ENCODE measurements around the gene TBC1D14. TPM values are rescaled to one million over a fixed set of nuclear protein-coding genes. Genes with fewer than 3 reads are reported as not detected.
A peak's percentile ranks its signal among the peaks of the same experiment; 100 is the strongest.

The TBC1D14 gene
- total and polyA plus RNA-seq, 9 of the 15 experiments (the other 6 are each of a cell fraction or from before 2014, with no cell fraction given) = 2.1 to 59.6 (median 44.8) TPM

DNA sequence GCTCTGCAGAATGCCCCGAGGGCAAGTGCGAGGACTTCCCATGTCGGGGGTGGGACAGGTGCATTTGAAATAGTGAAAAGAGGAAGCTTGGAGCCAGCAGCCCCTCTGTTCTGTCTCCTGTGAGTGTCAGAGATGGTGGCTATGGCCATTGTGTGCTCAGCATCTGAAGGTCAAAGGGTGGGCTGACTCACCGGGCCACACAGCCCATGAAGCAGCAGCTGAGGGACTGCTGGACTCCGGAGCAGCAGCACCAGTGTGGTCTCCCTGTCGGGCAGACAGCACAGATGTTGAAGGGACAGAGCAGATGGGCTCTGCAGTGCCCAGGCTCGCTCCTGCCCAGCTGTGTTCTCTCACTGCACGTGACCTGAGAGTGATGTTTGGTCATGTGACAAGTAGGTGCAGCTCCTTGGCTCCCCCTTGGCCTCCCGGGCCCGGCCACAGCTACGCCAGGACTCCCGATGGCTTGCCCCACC is 53.5 kb downstream of the TBC1D14 start:
- peaks cover 76% of the 10 kb centered on the region for H3K79me2 ChIP-seq (ENCODE audit: control insufficient read depth, insufficient read depth, low read length)
- POLR2A ChIA-PET = interaction anchor here (0.6 to 1.6 kb wide), 3 partner anchors 9 to 127 kb away, joined by 3 to 4 read pairs (median 3); no protein-coding TSS in a partner anchor
- 0 out of 2 replicates have a peak, but pooled peaks have one; percentile 7 for TF ChIP-seq POLR2G (IDR thresholded peaks at IDR 0.05; ENCODE audit: low read depth, low read length)
- TF ChIP-seq MCM3 (IDR thresholded peaks at IDR 0.05) = no peak
- no peak for TF ChIP-seq MAZ (CRISPR knock-in tag; conservative IDR thresholded peaks at IDR 0.05 in 1 of 2, IDR thresholded peaks at IDR 0.05 in 1 of 2)
- no peak for TF ChIP-seq ZNF3 (CRISPR knock-in tag; IDR thresholded peaks at IDR 0.05)
- no peak for TF ChIP-seq CREBBP (IDR thresholded peaks at IDR 0.05; ENCODE audit: low read depth, low read length)
- no peak for TF ChIP-seq ETS2 (tag; IDR thresholded peaks at IDR 0.05; ENCODE audit: borderline replicate concordance, poor library complexity, severe bottlenecking)
- TF ChIP-seq ZNF146 (CRISPR knock-in tag; IDR thresholded peaks at IDR 0.05; ENCODE audit: unreplicated experiment) = no peak
- no peak for TF ChIP-seq PPARD (CRISPR knock-in tag; IDR thresholded peaks at IDR 0.05)
- TF ChIP-seq ZKSCAN3 (CRISPR knock-in tag; IDR thresholded peaks at IDR 0.05) = no peak
- TF ChIP-seq, protein P1, sequence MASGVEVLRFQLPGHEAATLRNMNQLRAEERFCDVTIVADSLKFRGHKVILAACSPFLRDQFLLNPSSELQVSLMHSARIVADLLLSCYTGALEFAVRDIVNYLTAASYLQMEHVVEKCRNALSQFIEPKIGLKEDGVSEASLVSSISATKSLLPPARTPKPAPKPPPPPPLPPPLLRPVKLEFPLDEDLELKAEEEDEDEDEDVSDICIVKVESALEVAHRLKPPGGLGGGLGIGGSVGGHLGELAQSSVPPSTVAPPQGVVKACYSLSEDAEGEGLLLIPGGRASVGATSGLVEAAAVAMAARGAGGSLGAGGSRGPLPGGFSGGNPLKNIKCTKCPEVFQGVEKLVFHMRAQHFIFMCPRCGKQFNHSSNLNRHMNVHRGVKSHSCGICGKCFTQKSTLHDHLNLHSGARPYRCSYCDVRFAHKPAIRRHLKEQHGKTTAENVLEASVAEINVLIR (CRISPR knock-in tag; IDR thresholded peaks at IDR 0.05) = no peak
- no peak for TF ChIP-seq TCF7 (IDR thresholded peaks at IDR 0.05; ENCODE audit: borderline replicate concordance)
- TF ChIP-seq, protein P2, sequence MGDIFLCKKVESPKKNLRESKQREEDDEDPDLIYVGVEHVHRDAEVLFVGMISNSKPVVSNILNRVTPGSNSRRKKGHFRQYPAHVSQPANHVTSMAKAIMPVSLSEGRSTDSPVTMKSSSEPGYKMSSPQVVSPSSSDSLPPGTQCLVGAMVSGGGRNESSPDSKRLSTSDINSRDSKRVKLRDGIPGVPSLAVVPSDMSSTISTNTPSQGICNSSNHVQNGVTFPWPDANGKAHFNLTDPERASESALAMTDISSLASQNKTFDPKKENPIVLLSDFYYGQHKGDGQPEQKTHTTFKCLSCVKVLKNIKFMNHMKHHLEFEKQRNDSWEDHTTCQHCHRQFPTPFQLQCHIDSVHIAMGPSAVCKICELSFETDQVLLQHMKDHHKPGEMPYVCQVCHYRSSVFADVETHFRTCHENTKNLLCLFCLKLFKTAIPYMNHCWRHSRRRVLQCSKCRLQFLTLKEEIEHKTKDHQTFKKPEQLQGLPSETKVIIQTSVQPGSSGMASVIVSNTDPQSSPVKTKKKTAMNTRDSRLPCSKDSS (IDR thresholded peaks at IDR 0.05; ENCODE audit: low read depth, partially characterized antibody) = no peak
- no peak for TF ChIP-seq ZNF134 (CRISPR knock-in tag; conservative IDR thresholded peaks at IDR 0.05)
- TF ChIP-seq DPF2 (IDR thresholded peaks at IDR 0.05) = no peak
- no peak for TF ChIP-seq ZNF217 (CRISPR knock-in tag; IDR thresholded peaks at IDR 0.05)
- TF ChIP-seq FOXK2 (conservative IDR thresholded peaks at IDR 0.05 in 1 of 2, IDR thresholded peaks at IDR 0.05 in 1 of 2; ENCODE audit: low read depth in 2 of 2) = no peak
- TF ChIP-seq, protein P3, sequence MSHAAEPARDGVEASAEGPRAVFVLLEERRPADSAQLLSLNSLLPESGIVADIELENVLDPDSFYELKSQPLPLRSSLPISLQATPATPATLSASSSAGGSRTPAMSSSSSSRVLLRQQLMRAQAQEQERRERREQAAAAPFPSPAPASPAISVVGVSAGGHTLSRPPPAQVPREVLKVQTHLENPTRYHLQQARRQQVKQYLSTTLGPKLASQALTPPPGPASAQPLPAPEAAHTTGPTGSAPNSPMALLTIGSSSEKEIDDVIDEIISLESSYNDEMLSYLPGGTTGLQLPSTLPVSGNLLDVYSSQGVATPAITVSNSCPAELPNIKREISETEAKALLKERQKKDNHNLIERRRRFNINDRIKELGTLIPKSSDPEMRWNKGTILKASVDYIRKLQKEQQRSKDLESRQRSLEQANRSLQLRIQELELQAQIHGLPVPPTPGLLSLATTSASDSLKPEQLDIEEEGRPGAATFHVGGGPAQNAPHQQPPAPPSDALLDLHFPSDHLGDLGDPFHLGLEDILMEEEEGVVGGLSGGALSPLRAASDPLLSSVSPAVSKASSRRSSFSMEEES (CRISPR knock-in tag; IDR thresholded peaks at IDR 0.05) = peak; percentile 21
- TF ChIP-seq ARHGAP35 (IDR thresholded peaks at IDR 0.05; ENCODE audit: partially characterized antibody) = no peak
- TF ChIP-seq, protein P4, sequence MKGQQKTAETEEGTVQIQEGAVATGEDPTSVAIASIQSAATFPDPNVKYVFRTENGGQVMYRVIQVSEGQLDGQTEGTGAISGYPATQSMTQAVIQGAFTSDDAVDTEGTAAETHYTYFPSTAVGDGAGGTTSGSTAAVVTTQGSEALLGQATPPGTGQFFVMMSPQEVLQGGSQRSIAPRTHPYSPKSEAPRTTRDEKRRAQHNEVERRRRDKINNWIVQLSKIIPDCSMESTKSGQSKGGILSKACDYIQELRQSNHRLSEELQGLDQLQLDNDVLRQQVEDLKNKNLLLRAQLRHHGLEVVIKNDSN (CRISPR knock-in tag; IDR thresholded peaks at IDR 0.05) = peak; percentile 31; the same call in 1 of the 2 replicates

More for the DNA sequence above, 53.5 kb downstream of the TBC1D14 start:
- H3K27me3 ChIP-seq (ENCODE audit: control insufficient read depth in 2 of 2, insufficient read depth in 2 of 2, low read length in 2 of 2) = no peaks in the 10 kb centered on the region
- H3K9me1 ChIP-seq (ENCODE audit: control insufficient read depth, insufficient read depth, low read length) = peaks cover 4% of the 10 kb centered on the region
- intact Hi-C loops (cut with micrococcal nuclease) = no loop called here
- FAIRE-seq = no peak
- no peak overlapping the region for H2AFZ ChIP-seq (ENCODE audit: low read depth, low read length)
- H3K4me1 ChIP-seq (replicated peaks in 1 of 2; ENCODE audit: control insufficient read depth in 2 of 2, insufficient read depth in 2 of 2, low read length in 2 of 2) = peaks cover 0 to 23% of the 10 kb centered on the region in 2 experiments; a peak in 2 of 5 replicates
- in situ Hi-C loops (cut with MboI) = no loop called here
- WGBS (ENCODE audit: insufficient coverage, low coverage, missing lambda C conversion rate) = 77% methylated on average over 11 of the region's 12 CpGs
- no peaks in the 10 kb centered on the region for H3K9me3 ChIP-seq (replicated peaks; ENCODE audit: control insufficient read depth, insufficient read depth, low read depth, low read length)
- ATAC-seq = peak; percentile 32
- no peak overlapping the region for H3K4me3 ChIP-seq
- no peak overlapping the region for H3K4me2 ChIP-seq (ENCODE audit: insufficient read depth, low read length)
- H3K27ac ChIP-seq (ENCODE audit: extremely low read depth, low read depth, low read length) = no peak overlapping the region
- 0 out of 4 replicates have a peak overlapping the region, but pooled peaks of 1 of the 2 experiments have one; percentile 66 for H3K9ac ChIP-seq (ENCODE audit: insufficient read depth in 1 of 2, low read depth in 2 of 2, low read length in 2 of 2)
- no peak for DNase-seq (ENCODE audit: extremely low read depth in 1 of 4, low spot score in 3 of 4)
- H3K36me3 ChIP-seq (ENCODE audit: control insufficient read depth, insufficient read depth, low read length) = peaks cover 29% of the 10 kb centered on the region
- BruUV-seq (replicated peaks) = no TSS peak
- H4K20me1 ChIP-seq (replicated peaks; ENCODE audit: control insufficient read depth, insufficient read depth, low read length) = peaks cover 17% of the 10 kb centered on the region; the same call in 1 of the 2 replicates
- CTCF ChIA-PET (ENCODE audit: low intra/inter-chr PET ratio) = no interaction called here

All from K562 (cell line).